ENCODE measurements around the gene MPPED2. TPM values are rescaled to one million over a fixed set of nuclear protein-coding genes. Genes with fewer than 3 reads are reported as not detected.

Gene MPPED2
- polyA plus RNA-seq, 1 donor: 7.0 TPM

GRCh38 chr11:30424844-30425243 is 161.3 kb downstream of the MPPED2 start:
- Histone ChIP-seq H3K4me1 (ENCODE audit: control insufficient read depth, insufficient read depth, low read length) (no peaks in the 10 kb centered on the region), H3K36me3 (ENCODE audit: control insufficient read depth, insufficient read depth, low read length) (no peaks in the 10 kb centered on the region), H3K27ac (ENCODE audit: low read length) (no peak overlapping the region), H3K4me3 (ENCODE audit: low read length) (no peak overlapping the region), H3K27me3 (ENCODE audit: control insufficient read depth, insufficient read depth, low read length) (no peaks in the 10 kb centered on the region), H3K9me3 (ENCODE audit: control insufficient read depth, low read depth, low read length) (no peaks in the 10 kb centered on the region)
- WGBS (ENCODE audit: insufficient coverage, low lambda C conversion rate): no CpG with 5 or more reads among the region's 4 CpGs
- DNase-seq: no peak

GRCh38 chr11:30424321-30424720 is 161.8 kb downstream of the MPPED2 start:
- Histone ChIP-seq H3K27me3 (ENCODE audit: control insufficient read depth, insufficient read depth, low read length) (no peaks in the 10 kb centered on the region), H3K4me3 (ENCODE audit: low read length) (no peak overlapping the region), H3K27ac (ENCODE audit: low read length) (no peak overlapping the region), H3K36me3 (ENCODE audit: control insufficient read depth, insufficient read depth, low read length) (no peaks in the 10 kb centered on the region), H3K9me3 (ENCODE audit: control insufficient read depth, low read depth, low read length) (no peaks in the 10 kb centered on the region), H3K4me1 (ENCODE audit: control insufficient read depth, insufficient read depth, low read length) (no peaks in the 10 kb centered on the region)
- WGBS (ENCODE audit: insufficient coverage, low lambda C conversion rate): no CpG with 5 or more reads among the region's 10 CpGs
- no peak for DNase-seq

- Histone ChIP-seq H3K4me1 (ENCODE audit: control insufficient read depth, insufficient read depth, low read length) (no peaks in the 10 kb centered on the region), H3K4me3 (ENCODE audit: low read length) (no peak overlapping the region), H3K27ac (ENCODE audit: low read length) (no peak overlapping the region), H3K36me3 (ENCODE audit: control insufficient read depth, insufficient read depth, low read length) (no peaks in the 10 kb centered on the region), H3K27me3 (ENCODE audit: control insufficient read depth, insufficient read depth, low read length) (no peaks in the 10 kb centered on the region), H3K9me3 (ENCODE audit: control insufficient read depth, low read depth, low read length) (no peaks in the 10 kb centered on the region)
- DNase-seq: no peak
- WGBS (ENCODE audit: insufficient coverage, low lambda C conversion rate): no CpG with 5 or more reads among the region's 6 CpGs
Measured at GRCh38 chr11:30423886-30424285, 162.3 kb downstream of the MPPED2 start.

- Histone ChIP-seq H3K27ac (ENCODE audit: low read length) (no peak overlapping the region), H3K9me3 (ENCODE audit: control insufficient read depth, low read depth, low read length) (no peaks in the 10 kb centered on the region), H3K4me3 (ENCODE audit: low read length) (no peak overlapping the region), H3K27me3 (ENCODE audit: control insufficient read depth, insufficient read depth, low read length) (no peaks in the 10 kb centered on the region), H3K36me3 (ENCODE audit: control insufficient read depth, insufficient read depth, low read length) (no peaks in the 10 kb centered on the region), H3K4me1 (ENCODE audit: control insufficient read depth, insufficient read depth, low read length) (no peaks in the 10 kb centered on the region)
- no peak for DNase-seq
- no CpG with 5 or more reads among the region's 5 CpGs for WGBS (ENCODE audit: insufficient coverage, low lambda C conversion rate)
Measured at GRCh38 chr11:30423279-30423648, 162.9 kb downstream of the MPPED2 start.

GRCh38 chr11:30422447-30423278 is 163.5 kb downstream of the MPPED2 start:
- Histone ChIP-seq H3K4me1 (ENCODE audit: control insufficient read depth, insufficient read depth, low read length) (no peaks in the 10 kb centered on the region), H3K9me3 (ENCODE audit: control insufficient read depth, low read depth, low read length) (no peaks in the 10 kb centered on the region), H3K27me3 (ENCODE audit: control insufficient read depth, insufficient read depth, low read length) (no peaks in the 10 kb centered on the region), H3K27ac (ENCODE audit: low read length) (no peak overlapping the region), H3K4me3 (ENCODE audit: low read length) (no peak overlapping the region), H3K36me3 (ENCODE audit: control insufficient read depth, insufficient read depth, low read length) (no peaks in the 10 kb centered on the region)
- no CpG with 5 or more reads among the region's 5 CpGs for WGBS (ENCODE audit: insufficient coverage, low lambda C conversion rate)
- no peak for DNase-seq

- H3K4me1 ChIP-seq (ENCODE audit: control insufficient read depth, insufficient read depth, low read length): no peaks in the 10 kb centered on the region
- no peak for DNase-seq
- no CpG with 5 or more reads among the region's 5 CpGs for WGBS (ENCODE audit: insufficient coverage, low lambda C conversion rate)
- no peaks in the 10 kb centered on the region for H3K9me3 ChIP-seq (ENCODE audit: control insufficient read depth, low read depth, low read length)
- no peaks in the 10 kb centered on the region for H3K27me3 ChIP-seq (ENCODE audit: control insufficient read depth, insufficient read depth, low read length)
- H3K27ac ChIP-seq (ENCODE audit: low read length): no peak overlapping the region
- H3K4me3 ChIP-seq (ENCODE audit: low read length): no peak overlapping the region
- H3K36me3 ChIP-seq (ENCODE audit: control insufficient read depth, insufficient read depth, low read length): no peaks in the 10 kb centered on the region
Measured at GRCh38 chr11:30420233-30420787, 165.8 kb downstream of the MPPED2 start.

GRCh38 chr11:30414806-30415205 is 171.3 kb downstream of the MPPED2 start:
- H3K27me3 ChIP-seq (ENCODE audit: control insufficient read depth, insufficient read depth, low read length): no peaks in the 10 kb centered on the region
- H3K36me3 ChIP-seq (ENCODE audit: control insufficient read depth, insufficient read depth, low read length): no peaks in the 10 kb centered on the region
- WGBS (ENCODE audit: insufficient coverage, low lambda C conversion rate): 100% methylated on average over 2 of the region's 6 CpGs
- DNase-seq: no peak
- no peak overlapping the region for H3K27ac ChIP-seq (ENCODE audit: low read length)
- H3K4me3 ChIP-seq (ENCODE audit: low read length): no peak overlapping the region
- H3K4me1 ChIP-seq (ENCODE audit: control insufficient read depth, insufficient read depth, low read length): no peaks in the 10 kb centered on the region
- H3K9me3 ChIP-seq (ENCODE audit: control insufficient read depth, low read depth, low read length): no peaks in the 10 kb centered on the region

- H3K27me3 ChIP-seq (ENCODE audit: control insufficient read depth, insufficient read depth, low read length): no peaks in the 10 kb centered on the region
- H3K36me3 ChIP-seq (ENCODE audit: control insufficient read depth, insufficient read depth, low read length): no peaks in the 10 kb centered on the region
- no peak overlapping the region for H3K4me3 ChIP-seq (ENCODE audit: low read length)
- H3K9me3 ChIP-seq (ENCODE audit: control insufficient read depth, low read depth, low read length): no peaks in the 10 kb centered on the region
- WGBS (ENCODE audit: insufficient coverage, low lambda C conversion rate): 74% methylated on average over 3 of the region's 5 CpGs
- H3K4me1 ChIP-seq (ENCODE audit: control insufficient read depth, insufficient read depth, low read length): no peaks in the 10 kb centered on the region
- H3K27ac ChIP-seq (ENCODE audit: low read length): no peak overlapping the region
- no peak for DNase-seq
Measured at GRCh38 chr11:30414244-30414643, 171.9 kb downstream of the MPPED2 start.

GRCh38 chr11:30412509-30412908 is 173.6 kb downstream of the MPPED2 start:
- Histone ChIP-seq H3K9me3 (ENCODE audit: control insufficient read depth, low read depth, low read length) (no peaks in the 10 kb centered on the region), H3K27me3 (ENCODE audit: control insufficient read depth, insufficient read depth, low read length) (no peaks in the 10 kb centered on the region), H3K27ac (ENCODE audit: low read length) (no peak overlapping the region), H3K4me1 (ENCODE audit: control insufficient read depth, insufficient read depth, low read length) (no peaks in the 10 kb centered on the region), H3K36me3 (ENCODE audit: control insufficient read depth, insufficient read depth, low read length) (no peaks in the 10 kb centered on the region), H3K4me3 (ENCODE audit: low read length) (no peak overlapping the region)
- WGBS (ENCODE audit: insufficient coverage, low lambda C conversion rate): no CpG with 5 or more reads among the region's 2 CpGs
- no peak for DNase-seq

GRCh38 chr11:30411383-30411782 is 174.8 kb downstream of the MPPED2 start:
- H3K36me3 ChIP-seq (ENCODE audit: control insufficient read depth, insufficient read depth, low read length): no peaks in the 10 kb centered on the region
- no CpG with 5 or more reads among the region's 7 CpGs for WGBS (ENCODE audit: insufficient coverage, low lambda C conversion rate)
- H3K4me1 ChIP-seq (ENCODE audit: control insufficient read depth, insufficient read depth, low read length): no peaks in the 10 kb centered on the region
- H3K27me3 ChIP-seq (ENCODE audit: control insufficient read depth, insufficient read depth, low read length): no peaks in the 10 kb centered on the region
- no peaks in the 10 kb centered on the region for H3K9me3 ChIP-seq (ENCODE audit: control insufficient read depth, low read depth, low read length)
- DNase-seq: no peak
- no peak overlapping the region for H3K4me3 ChIP-seq (ENCODE audit: low read length)
- H3K27ac ChIP-seq (ENCODE audit: low read length): no peak overlapping the region
